SKM-1 (cell line): Measurements from ENCODE around the gene KLRK1.
"Not testable (repeated sequence)": the region's sequence is repeated elsewhere in the genome, so short reads cannot be mapped to it uniquely, and the experiment has no call there.

Experiments
- DNase-seq: peaks from one replicate; lab custom pipeline; 2025; ENCODE audit not compliant: unreplicated experiment; lab: John Stamatoyannopoulos, UW

The KLRK1 gene

GRCh38 chr12:10388624-10389413 lies 1.0 kb downstream of the KLRK1 start:
- no peak for DNase-seq

GRCh38 chr12:10387498-10387897 lies 2.3 kb downstream of the KLRK1 start:
- DNase-seq = not testable (repeated sequence)

- no peak for DNase-seq
These were observed 3.0 kb downstream of the KLRK1 start for GRCh38 chr12:10386857-10387256.

- no peak for DNase-seq
These were observed 4.7 kb downstream of the KLRK1 start for GRCh38 chr12:10385166-10385613.

- no peak for DNase-seq
These were observed 5.7 kb downstream of the KLRK1 start for GRCh38 chr12:10384191-10384590.

GRCh38 chr12:10381928-10382628 lies 7.8 kb downstream of the KLRK1 start:
- DNase-seq = no peak

GRCh38 chr12:10378737-10379136 lies 11.1 kb downstream of the KLRK1 start:
- not testable (repeated sequence) for DNase-seq

GRCh38 chr12:10374624-10375018 lies 15.2 kb downstream of the KLRK1 start:
- DNase-seq = no peak

GRCh38 chr12:10372559-10372958 lies 17.3 kb downstream of the KLRK1 start:
- no peak for DNase-seq

GRCh38 chr12:10371893-10372535 lies 17.8 kb downstream of the KLRK1 start:
- not testable (repeated sequence) for DNase-seq

- no peak for DNase-seq
These were observed 20.1 kb downstream of the KLRK1 start for GRCh38 chr12:10369557-10370415.

GRCh38 chr12:10368206-10369171 lies 21.4 kb downstream of the KLRK1 start:
- no peak for DNase-seq

GRCh38 chr12:10367714-10368113 lies 22.1 kb downstream of the KLRK1 start:
- DNase-seq = not testable (repeated sequence)

GRCh38 chr12:10366875-10367274 lies 23.0 kb downstream of the KLRK1 start:
- DNase-seq = no peak

GRCh38 chr12:10365696-10366405 lies 24.0 kb downstream of the KLRK1 start:
- DNase-seq = no peak

- no peak for DNase-seq
These were observed 24.8 kb downstream of the KLRK1 start for GRCh38 chr12:10364815-10365622.

GRCh38 chr12:10363914-10364814 lies 25.7 kb downstream of the KLRK1 start:
- DNase-seq = no peak

GRCh38 chr12:10363658-10363913 lies 26.3 kb downstream of the KLRK1 start:
- no peak for DNase-seq
